Measurements from ENCODE around the gene UNC13A.

DNA sequence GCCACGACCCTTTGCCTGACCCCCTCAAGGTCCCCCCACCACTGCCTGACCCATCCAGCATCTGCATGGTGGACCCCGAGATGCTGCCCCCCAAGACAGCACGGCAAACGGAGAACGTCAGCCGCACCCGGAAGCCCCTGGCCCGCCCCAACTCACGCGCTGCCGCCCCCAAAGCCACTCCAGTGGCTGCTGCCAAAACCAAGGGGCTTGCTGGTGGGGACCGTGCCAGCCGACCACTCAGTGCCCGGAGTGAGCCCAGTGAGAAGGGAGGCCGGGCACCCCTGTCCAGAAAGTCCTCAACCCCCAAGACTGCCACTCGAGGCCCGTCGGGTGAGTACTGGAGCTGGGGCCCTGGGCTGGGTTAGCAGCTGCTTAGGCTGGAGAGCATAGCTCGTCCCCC is 39.7 kb upstream of the UNC13A start:
- TF ChIP-seq, protein P1, sequence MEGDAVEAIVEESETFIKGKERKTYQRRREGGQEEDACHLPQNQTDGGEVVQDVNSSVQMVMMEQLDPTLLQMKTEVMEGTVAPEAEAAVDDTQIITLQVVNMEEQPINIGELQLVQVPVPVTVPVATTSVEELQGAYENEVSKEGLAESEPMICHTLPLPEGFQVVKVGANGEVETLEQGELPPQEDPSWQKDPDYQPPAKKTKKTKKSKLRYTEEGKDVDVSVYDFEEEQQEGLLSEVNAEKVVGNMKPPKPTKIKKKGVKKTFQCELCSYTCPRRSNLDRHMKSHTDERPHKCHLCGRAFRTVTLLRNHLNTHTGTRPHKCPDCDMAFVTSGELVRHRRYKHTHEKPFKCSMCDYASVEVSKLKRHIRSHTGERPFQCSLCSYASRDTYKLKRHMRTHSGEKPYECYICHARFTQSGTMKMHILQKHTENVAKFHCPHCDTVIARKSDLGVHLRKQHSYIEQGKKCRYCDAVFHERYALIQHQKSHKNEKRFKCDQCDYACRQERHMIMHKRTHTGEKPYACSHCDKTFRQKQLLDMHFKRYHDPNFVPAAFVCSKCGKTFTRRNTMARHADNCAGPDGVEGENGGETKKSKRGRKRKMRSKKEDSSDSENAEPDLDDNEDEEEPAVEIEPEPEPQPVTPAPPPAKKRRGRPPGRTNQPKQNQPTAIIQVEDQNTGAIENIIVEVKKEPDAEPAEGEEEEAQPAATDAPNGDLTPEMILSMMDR (IDR thresholded peaks at IDR 0.05; ENCODE audit: extremely low read depth in 1 of 2, insufficient read depth in 1 of 2, low read depth in 1 of 2, low read length in 2 of 2), result no peak
- TF ChIP-seq POLR2AphosphoS5 (IDR thresholded peaks at IDR 0.05; ENCODE audit: insufficient read depth, low read depth, low read length) (no peak), POLR2A (IDR thresholded peaks at IDR 0.05; ENCODE audit: low read depth, low read length) (no peak)

Measured in endothelial cell of umbilical vein (primary cell).